Central memory CD4-positive, alpha-beta T cell (primary cell): ENCODE data around the gene AXIN2.
"Not testable (repeated sequence)": the region's sequence is repeated elsewhere in the genome, so short reads cannot be mapped to it uniquely, and the experiment has no call there.

ENCODE experiments used
- DNase-seq: peaks from one replicate; pipeline ENCODE4 v3.0.0; 2022

The AXIN2 gene

GRCh38 chr17:65535777-65536572 is 25.5 kb downstream of the AXIN2 start:
- DNase-seq = no peak

DNA sequence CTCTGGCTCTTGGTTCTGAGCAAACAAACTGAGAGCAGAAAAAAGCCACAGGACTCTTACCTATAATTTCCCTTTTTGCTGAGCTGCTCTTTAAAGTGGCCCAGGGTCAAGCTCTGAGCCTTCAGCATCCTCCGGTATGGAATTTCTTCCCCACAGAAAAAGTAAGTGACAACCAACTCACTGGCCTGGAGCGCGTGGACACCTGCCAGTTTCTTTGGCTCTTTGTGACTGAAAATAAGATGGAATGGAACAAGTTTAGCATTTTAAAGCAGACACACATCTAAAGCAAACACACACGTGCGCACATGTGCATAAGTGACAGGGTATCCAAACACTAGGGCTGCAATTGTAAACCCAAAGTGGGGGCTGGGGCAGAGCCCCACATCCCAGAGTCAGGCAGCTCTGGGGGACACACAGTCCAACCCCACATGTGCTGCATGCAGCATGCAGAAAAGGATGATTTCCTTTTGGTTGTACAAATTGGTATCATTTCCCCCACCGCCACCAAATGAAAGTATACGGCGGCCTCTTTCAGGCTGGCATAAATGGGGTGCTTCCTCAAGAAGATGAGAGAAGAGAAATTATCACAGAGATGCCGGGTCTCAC is 27.5 kb downstream of the AXIN2 start:
- DNase-seq = no peak

DNA sequence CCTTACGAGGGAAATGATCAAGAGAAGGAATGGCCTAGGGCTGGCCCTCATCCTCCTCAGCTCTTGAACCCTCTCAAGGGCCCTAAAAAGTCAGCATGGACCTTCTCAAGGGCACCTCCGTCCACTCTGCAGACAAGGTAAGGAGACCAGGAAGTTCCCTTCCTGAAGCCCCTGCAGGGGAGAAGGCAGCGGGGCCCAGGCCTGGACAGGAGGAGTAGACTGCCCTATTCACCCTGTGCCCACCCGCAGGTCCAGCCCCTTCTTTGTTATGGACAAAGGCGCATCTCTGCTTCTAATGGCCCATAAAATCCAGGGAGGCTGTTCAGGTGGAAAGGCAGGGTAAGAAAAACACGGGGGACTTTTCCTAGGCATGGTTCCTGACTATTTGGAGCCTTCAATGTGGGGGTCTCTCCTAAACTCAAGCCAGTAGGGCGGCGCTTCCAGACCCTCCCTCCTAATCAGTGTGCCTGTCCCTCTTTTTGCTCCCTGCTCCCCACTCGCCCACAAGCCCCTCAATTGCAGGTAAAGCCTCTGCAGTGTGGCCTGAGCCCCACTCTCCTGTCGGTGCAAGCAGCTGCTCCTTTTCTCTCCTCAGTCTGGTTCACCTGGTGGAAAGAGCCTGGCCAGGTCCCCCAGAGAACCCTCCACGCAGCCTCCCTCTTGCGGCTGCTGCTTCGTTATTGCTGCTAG is 28.2 kb downstream of the AXIN2 start:
- DNase-seq = no peak

DNA sequence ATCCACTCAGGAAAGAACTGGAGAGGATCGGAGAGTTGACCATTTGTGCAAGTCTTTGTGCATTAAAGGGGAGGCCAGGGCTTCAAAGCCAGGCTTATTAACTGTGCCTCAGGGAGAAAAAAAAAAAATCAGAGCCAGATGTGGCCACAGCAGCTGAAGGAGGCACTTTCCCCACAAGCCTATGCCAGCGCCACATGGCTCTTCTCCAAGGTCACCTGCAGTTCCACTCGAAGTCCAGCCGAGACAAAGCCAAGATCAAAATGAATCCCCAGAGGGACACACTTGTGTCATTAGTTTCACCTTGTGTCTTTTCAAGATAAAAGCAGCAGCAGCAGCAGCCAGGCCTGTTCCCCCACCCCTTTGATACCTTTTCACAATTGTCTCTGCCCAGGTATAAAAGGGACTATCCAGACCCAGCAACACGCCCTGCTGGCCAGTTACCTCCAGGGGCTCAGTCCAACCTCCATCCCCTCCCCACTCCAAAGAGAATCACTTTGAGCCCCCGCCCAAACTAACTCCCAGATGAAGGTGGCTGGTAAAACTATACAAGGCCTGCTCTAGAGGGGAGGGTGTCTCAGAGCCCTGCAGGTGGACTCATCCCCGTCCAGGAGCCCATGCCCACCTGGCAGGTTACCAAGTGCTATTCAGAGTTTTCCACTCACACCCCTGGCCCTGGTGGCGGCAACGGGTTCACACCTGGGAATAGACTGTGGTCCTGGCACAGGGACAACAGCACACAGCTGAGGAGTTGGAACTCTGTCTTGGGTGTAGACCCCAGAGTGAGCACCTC is 29.2 kb downstream of the AXIN2 start:
- no peak for DNase-seq

DNA sequence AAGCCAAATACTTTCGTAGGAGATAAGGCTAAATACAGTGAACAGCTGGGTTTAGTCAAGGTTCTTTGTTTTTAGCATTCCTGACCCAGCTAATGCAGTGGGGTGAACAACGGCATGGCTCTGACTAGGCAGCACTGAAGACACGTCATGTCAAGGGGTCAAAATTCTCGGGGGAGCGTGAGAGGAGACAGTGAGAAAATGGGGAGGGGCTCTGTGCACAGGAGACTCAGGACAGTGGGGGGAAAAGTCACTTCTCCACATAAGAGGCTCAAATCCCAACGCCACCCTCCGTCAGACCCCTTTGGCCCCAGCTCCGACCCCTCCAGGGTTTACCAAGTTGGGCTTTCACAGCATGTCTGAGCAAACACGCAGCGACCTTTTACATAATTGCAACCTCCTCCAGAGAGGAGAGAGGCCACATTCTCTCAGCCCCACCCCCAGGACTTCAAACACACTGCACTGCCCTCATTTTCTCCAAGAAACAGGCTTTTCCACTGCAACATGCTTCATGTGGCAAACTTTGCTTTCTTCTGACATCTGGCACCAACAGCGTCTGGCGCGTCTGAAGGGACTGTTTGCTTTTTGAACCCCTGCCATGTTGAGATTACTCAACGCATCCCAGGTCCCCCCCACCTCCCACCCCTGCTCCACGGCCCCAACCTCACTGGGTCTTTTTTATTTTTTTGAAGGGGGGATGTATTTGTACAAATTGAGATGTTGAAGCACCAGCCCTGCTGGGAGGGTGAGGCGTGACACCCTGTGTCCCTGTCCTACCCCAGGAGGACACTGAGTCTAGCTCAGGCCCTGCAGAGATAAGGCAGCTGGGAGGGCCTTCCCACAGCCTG is 30.0 kb downstream of the AXIN2 start:
- no peak for DNase-seq

DNA sequence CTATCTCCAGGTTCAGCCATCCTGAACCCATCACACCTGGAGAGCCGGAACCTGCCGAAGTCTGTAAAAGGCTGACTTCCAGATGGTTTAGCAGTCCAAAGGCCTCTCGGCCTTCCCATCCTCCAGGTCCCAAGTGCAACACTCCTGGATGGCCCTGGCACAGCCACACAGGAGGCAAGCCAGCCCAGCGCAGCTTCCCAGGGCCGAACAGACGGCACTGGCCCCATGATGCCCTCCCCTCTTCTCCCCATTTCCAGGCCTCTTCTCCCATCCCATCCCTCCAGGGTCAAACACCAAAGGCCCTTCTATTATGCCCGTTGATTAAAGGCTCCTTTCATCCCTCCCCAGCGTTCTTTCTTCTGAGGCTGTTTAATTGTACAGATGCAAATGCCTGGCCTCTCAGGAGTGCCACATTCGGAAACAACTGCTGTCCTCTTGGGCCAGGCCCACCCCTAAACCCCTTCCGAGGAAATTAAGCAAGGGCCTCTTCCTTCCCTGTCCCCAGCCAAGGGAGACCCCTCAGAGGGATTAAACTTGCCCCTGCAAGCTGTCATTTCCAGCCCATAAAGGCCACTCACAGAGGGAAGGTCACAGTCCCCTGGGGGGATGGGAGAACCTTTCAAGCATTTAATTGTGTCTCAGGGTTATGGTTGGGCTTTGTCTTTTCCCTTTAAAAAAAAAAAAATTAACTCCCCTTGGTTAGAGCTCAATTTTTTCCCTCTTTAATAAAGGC is 30.8 kb downstream of the AXIN2 start:
- DNase-seq = no peak

DNA sequence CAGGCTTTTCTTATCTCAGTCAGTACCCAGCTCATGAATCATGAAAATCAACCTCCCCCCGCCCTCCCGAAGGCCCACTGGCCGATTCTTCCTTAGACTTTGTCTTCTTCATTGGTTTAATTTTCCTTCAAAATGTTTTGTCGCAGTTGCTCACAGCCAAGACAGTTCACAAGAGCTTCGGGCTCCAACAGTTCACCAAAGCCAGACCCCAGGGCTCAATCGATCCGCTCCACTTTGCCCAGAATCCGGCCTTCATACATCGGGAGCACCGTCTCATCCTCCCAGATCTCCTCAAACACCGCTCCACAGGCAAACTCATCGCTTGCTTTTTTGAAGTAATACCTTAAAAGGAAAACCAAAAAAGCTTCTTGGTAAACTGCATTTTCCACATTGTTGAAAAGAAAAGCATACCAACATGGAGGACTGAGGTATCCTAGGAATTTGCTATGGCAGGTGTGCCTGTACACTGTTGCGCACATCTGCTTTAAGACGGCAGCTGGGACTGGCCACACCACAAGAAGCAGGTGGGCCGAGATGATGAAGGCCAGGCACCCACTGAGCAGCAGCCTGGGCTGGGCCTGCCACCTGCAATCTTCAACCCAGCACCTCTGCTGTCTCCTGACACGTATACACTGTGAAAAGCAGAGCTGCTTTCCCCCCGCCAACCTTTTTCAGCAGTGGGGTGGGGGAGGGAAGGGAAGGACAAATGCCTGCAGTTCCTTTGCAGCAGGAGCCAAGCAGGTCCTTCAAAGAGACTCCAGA is 31.5 kb downstream of the AXIN2 start:
- DNase-seq = no peak

DNA sequence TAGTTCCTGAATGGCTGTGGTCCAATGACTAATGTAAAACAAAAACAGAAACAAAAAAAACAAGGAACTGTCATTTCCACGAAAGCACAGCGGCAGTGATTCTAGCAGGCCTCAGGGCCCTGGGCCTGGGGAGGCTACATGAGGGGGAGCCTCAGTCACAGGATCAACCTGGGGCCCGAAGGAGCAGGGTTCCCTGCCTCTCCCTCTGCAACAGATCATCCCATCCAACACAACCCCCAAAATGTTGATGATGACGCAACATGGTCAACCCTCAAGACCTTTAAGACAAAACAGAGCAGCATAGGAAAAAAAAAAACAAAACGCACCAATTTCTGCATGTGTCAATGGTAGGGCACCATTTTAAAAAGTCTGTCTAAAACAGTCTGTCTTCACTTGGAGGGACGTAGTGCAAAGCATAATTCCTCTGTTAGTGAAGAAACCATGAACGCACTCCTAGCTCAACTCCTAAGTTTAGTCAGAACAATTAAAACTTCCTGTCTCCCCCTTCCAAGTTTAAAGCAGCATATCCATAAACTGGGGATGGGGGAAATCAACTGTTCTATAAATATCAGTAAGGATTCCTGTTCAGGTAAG is 32.3 kb downstream of the AXIN2 start:
- no peak for DNase-seq

GRCh38 chr17:65527857-65528591 is 33.4 kb downstream of the AXIN2 start:
- DNase-seq = no peak

- DNase-seq = no peak
Measured at GRCh38 chr17:65527381-65527780, 34.1 kb downstream of the AXIN2 start.

- not testable (repeated sequence) for DNase-seq
Measured at GRCh38 chr17:65526854-65527253, 34.6 kb downstream of the AXIN2 start.

GRCh38 chr17:65523853-65524664 is 37.4 kb downstream of the AXIN2 start:
- no peak for DNase-seq

GRCh38 chr17:65523411-65523810 is 38.0 kb downstream of the AXIN2 start:
- DNase-seq = peak; percentile 82

GRCh38 chr17:65522751-65523404 is 38.6 kb downstream of the AXIN2 start:
- no peak for DNase-seq

DNA sequence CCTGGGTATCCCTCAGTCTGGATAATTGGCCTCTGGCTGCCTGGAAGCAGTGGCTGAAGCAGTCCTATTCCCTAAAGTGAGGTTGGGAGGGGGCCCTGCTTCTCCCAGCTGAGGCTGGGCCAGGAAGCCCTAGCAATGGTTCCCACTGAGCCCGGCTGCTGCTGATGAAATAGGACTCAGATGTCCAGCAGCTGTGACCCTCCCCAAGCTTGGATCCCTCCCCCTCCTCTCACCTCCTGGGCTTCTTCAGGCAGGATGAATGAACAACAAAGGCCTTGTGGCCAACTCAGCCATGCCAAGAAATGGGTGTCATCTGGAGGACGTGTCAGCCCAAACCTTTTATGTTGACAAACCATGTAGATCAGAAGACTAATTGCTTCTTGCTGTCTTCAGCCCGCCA is 42.0 kb downstream of the AXIN2 start:
- no peak for DNase-seq

DNA sequence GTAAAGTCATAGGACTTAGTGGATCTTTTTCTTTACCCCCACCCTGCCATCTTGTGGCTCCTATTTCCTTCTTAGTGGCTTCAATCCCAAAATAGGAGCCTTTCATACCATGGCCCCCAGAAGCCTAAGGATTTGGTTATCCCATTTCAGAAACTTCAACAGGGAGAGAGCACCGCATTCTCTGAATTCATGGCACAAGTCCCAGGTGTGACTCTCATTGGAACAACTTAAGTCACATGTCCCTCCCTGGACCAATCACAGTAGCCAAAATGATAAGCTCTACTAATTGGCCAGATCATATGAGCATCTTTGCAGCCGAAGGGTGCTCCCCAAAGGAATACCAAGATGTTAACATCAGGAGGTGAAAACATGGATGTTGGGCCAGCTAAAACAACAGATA is 43.2 kb downstream of the AXIN2 start:
- no peak for DNase-seq

DNA sequence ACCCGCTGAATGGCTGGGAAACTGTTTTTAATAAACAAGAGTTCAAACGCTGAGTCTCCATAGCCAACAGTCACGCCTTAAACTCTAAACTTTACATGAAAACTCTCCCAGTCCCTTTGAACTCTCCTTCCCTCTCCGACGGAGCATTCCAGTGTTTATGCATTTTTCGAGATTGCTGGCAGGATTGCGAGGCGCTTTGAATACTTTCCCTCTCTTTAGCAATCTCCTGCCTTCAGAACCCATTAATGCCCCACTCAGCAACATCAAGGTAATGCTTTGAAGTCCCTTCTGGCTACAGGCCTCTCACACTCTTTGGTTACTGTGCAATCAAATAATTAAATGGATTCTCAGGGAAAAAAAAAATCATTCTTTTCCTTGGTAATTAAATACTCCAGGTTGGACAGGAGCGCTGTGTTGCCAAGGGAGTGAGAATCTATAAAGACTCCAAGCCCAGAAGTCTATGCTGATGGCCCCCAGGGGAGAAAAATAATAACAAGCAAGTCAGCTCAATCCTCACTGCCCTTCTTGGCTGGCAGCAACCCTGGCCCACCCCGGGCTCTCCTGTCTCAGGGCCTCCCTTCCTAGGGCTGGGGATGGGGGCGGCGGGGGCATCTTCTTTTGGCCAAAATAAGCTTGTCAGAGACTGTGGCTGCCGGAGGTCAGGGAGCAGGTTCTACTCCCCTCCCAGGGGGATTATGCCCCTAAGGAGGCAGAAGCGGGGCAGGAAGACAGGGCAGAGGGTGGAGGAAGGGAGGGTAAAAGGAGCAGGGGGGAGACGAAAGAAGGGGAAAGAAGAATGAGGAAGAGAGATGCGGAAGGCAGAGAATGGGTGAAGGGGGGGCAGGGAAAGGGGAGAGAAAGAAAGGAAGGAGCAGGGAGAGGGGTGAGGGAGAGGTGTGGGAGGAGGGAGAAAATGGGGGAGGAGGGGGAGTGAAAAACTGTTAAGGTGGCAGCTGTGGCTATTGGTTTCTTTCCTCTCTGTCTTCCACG is 45.2 kb downstream of the AXIN2 start:
- no peak for DNase-seq
